HEK293T (cell line): ENCODE data around the gene NINJ2.

Experiments
- FOXK2 ChIP-seq: fragments of 450-650 bp; IDR thresholded peaks from 2 replicates; pipeline ENCODE4 v1.6.1; 2016; ENCODE audit warnings: mild to moderate bottlenecking
- NFRKB ChIP-seq: fragments of 450-650 bp; IDR thresholded peaks from 2 replicates; pipeline ENCODE4 v1.6.1; 2016; ENCODE audit warnings: mild to moderate bottlenecking, moderate library complexity
- SP1 ChIP-seq: fragments of 450-650 bp; IDR thresholded peaks from 2 replicates; pipeline ENCODE4 v1.6.1; 2017
- SUZ12 ChIP-seq: fragments of 450-650 bp; IDR thresholded peaks from 2 replicates; pipeline ENCODE4 v1.6.1; 2016; ENCODE audit warnings: mild to moderate bottlenecking
- TARDBP ChIP-seq: fragments of 450-650 bp; IDR thresholded peaks from 2 replicates; pipeline ENCODE4 v1.6.1; 2016
- ZNF384 ChIP-seq: fragments of 450-650 bp; IDR thresholded peaks from 2 replicates; pipeline ENCODE4 v1.6.1; 2016

- TF ChIP-seq FOXK2 = no peak
- no peak for TF ChIP-seq SUZ12
- TF ChIP-seq TARDBP = no peak
- no peak for TF ChIP-seq NFRKB
- no peak for TF ChIP-seq ZNF384
- no peak for TF ChIP-seq SP1
Observed at GRCh38 chr12:591167-592023, 71.8 kb downstream of the NINJ2 start.
